B cell (primary cell): Measurements from ENCODE around the gene TCP1. TPM values are rescaled to one million over a fixed set of nuclear protein-coding genes. Genes with fewer than 3 reads are reported as not detected.

Experiments
- ATAC-seq: fragments of 200-7000 bp; cut with Tn5 transposase; one replicate; pipeline ENCODE4 v1.10.0; 2021; ENCODE audit warnings: low read depth, mild to moderate bottlenecking, moderate number of reproducible peaks, moderate library complexity
- CTCF ChIA-PET: fragments of 350-600 bp; sonication (Branson Sonifier 250); formaldehyde crosslinking; loops from one replicate; lab custom pipeline; 2021; ENCODE audit warnings: antibody characterized with exemption, inconsistent platforms; lab: Charles Lee
- POLR2A ChIA-PET: fragments of 350-600 bp; sonication (Branson Sonifier 250); formaldehyde crosslinking; loops from one replicate; lab custom pipeline; 2021; ENCODE audit warnings: antibody characterized with exemption; lab: Charles Lee
- DNase-seq: peaks from one replicate; pipeline ENCODE4 v3.0.0; 2013
- H2AFZ ChIP-seq: 2 replicates; pipeline ENCODE4 v1.6.1; 2012; ENCODE audit warnings: mild to moderate bottlenecking, low read depth, low read length; ENCODE audit not compliant: insufficient read depth, poor library complexity, severe bottlenecking
- H3K27ac ChIP-seq, 2 donors: 1 replicate in 1 of 2; 2 replicates in 1 of 2; pipeline ENCODE4 v1.5.1; 2012 to 2013; ENCODE audit warnings: low read length in 2 of 2, mild to moderate bottlenecking in 2 of 2, moderate library complexity in 1 of 2
- H3K27me3 ChIP-seq, 4 experiments: fragments of 200-600 bp in 1 of 4; sonication (generic) in 1 of 4; replicated peaks in 1 of 4; 1 replicate in 2 of 4; 2 replicates in 2 of 4; pipeline versions ENCODE4 v1.6.1 to v1.7.0; 2013 to 2016; ENCODE audit warnings: low read length in 3 of 4, mild to moderate bottlenecking in 2 of 4, mixed read lengths in 1 of 4, moderate library complexity in 1 of 4; ENCODE audit not compliant: insufficient read depth in 4 of 4, control insufficient read depth in 3 of 4; ENCODE audit errors: control extremely low read depth in 1 of 4
- H3K36me3 ChIP-seq, 2 experiments: replicated peaks in 1 of 2; 1 replicate in 1 of 2; 2 replicates in 1 of 2; pipeline versions ENCODE4 v1.6.1 to v1.7.1; 2013; ENCODE audit warnings: low read length in 1 of 2; ENCODE audit not compliant: insufficient read depth in 2 of 2, control insufficient read depth in 1 of 2; ENCODE audit errors: control extremely low read depth in 1 of 2, extremely low read depth in 1 of 2
- H3K4me1 ChIP-seq, 2 donors: fragments of 200-600 bp in 1 of 2; sonication (generic) in 1 of 2; 1 replicate in 1 of 2; 2 replicates in 1 of 2; pipeline versions ENCODE4 v1.5.1 to v1.6.1; 2013 to 2017; ENCODE audit warnings: low read length in 2 of 2; ENCODE audit not compliant: control insufficient read depth in 2 of 2, insufficient read depth in 2 of 2
- H3K4me2 ChIP-seq: replicated peaks from 2 replicates; pipeline ENCODE3; 2012; ENCODE audit warnings: mild to moderate bottlenecking, low read depth, low read length; ENCODE audit not compliant: poor library complexity, severe bottlenecking
- H3K4me3 ChIP-seq, 5 experiments: fragments of 200-600 bp in 1 of 5; sonication (generic) in 1 of 5; 1 replicate in 3 of 5; 2 replicates in 2 of 5; pipeline versions ENCODE4 v1.5.1 to v1.7.0; 2011 to 2016; ENCODE audit warnings: low read length in 4 of 5, mild to moderate bottlenecking in 4 of 5, low read depth in 2 of 5, control low read depth in 1 of 5, moderate library complexity in 1 of 5; ENCODE audit not compliant: insufficient read depth in 1 of 5; ENCODE audit errors: control extremely low read depth in 1 of 5, extremely low read depth in 1 of 5
- H3K79me2 ChIP-seq: fragments of 200-600 bp; sonication (generic); one replicate; pipeline ENCODE4 v1.6.0; 2016; ENCODE audit warnings: low read length; ENCODE audit not compliant: control insufficient read depth, insufficient read depth
- H3K9ac ChIP-seq: fragments of 200-600 bp; sonication (generic); 2 replicates; pipeline ENCODE4 v1.6.1; 2017; ENCODE audit warnings: mild to moderate bottlenecking, low read length, moderate library complexity
- H3K9me3 ChIP-seq, 3 donors: one replicate each; pipeline versions ENCODE4 v1.6.1 to v1.7.1; 2013; ENCODE audit warnings: low read length in 2 of 3; ENCODE audit not compliant: control insufficient read depth in 2 of 3, insufficient read depth in 1 of 3; ENCODE audit errors: control extremely low read depth in 1 of 3
- H4K20me1 ChIP-seq: 2 replicates; pipeline ENCODE4 v1.6.0; 2012; ENCODE audit warnings: mild to moderate bottlenecking, low read length; ENCODE audit not compliant: insufficient read depth, control insufficient read depth, poor library complexity, severe bottlenecking
- H3K27ac Mint-ChIP-seq: one replicate; pipeline ENCODE4 v1.8.0; 2021; ENCODE audit warnings: mixed read lengths
- H3K27me3 Mint-ChIP-seq: one replicate; pipeline ENCODE4 v1.8.0; 2021; ENCODE audit warnings: mixed read lengths
- H3K4me1 Mint-ChIP-seq: one replicate; pipeline ENCODE4 v1.8.0; 2021; ENCODE audit warnings: mixed read lengths
- H3K4me3 Mint-ChIP-seq: one replicate; pipeline ENCODE4 v1.8.0; 2021; ENCODE audit warnings: mixed read lengths
- H3K9me3 Mint-ChIP-seq: one replicate; pipeline ENCODE4 v1.8.0; 2022; ENCODE audit warnings: mixed read lengths; ENCODE audit not compliant: insufficient read depth
- EZH2 ChIP-seq: IDR thresholded peaks from 2 replicates; pipeline ENCODE4 v1.6.1; 2012; ENCODE audit warnings: borderline replicate concordance, low read depth, mild to moderate bottlenecking, moderate library complexity, low read length; ENCODE audit not compliant: insufficient read depth, poor library complexity, severe bottlenecking
- WGBS: methylation state at CpG from one replicate; pipeline ENCODE4 v1.1.5; 2013; ENCODE audit warnings: missing lambda C conversion rate; ENCODE audit not compliant: insufficient coverage; 5-methylcytosine and 5-hydroxymethylcytosine counted together
- intact Hi-C: fragments of 100-400 bp; cut with micrococcal nuclease; formaldehyde crosslinking; loops from one replicate; pipeline ENCODE4 v1.10.0; 2022
- polyA plus RNA-seq: library from polyadenylated mRNA; depleted of rRNA; stranded (reverse); fragments of >200 nt; gene quantifications from 2 replicates; pipeline ENCODE4 v1.2.3, GENCODE V29; 2012
- total RNA-seq, 2 donors: library from RNA; stranded (reverse); fragments of 120-200 nt in 1 of 2; gene quantifications; 1 replicate in 1 of 2; 2 replicates in 1 of 2; pipeline versions ENCODE4 v1.2.3 to v1.2.4, GENCODE V29; 2013 to 2022
- TF ChIP-seq, protein P1 (sequence below): fragments of 200-600 bp; IDR thresholded peaks from one replicate; pipeline ENCODE4 v1.8.0; 2022; ENCODE audit warnings: antibody characterized with exemption, mild to moderate bottlenecking

Gene TCP1
- total and polyA plus RNA-seq, 2 donors (not counting 1 experiment from before 2014, with no cell fraction given) = 63.8 to 137 TPM

DNA sequence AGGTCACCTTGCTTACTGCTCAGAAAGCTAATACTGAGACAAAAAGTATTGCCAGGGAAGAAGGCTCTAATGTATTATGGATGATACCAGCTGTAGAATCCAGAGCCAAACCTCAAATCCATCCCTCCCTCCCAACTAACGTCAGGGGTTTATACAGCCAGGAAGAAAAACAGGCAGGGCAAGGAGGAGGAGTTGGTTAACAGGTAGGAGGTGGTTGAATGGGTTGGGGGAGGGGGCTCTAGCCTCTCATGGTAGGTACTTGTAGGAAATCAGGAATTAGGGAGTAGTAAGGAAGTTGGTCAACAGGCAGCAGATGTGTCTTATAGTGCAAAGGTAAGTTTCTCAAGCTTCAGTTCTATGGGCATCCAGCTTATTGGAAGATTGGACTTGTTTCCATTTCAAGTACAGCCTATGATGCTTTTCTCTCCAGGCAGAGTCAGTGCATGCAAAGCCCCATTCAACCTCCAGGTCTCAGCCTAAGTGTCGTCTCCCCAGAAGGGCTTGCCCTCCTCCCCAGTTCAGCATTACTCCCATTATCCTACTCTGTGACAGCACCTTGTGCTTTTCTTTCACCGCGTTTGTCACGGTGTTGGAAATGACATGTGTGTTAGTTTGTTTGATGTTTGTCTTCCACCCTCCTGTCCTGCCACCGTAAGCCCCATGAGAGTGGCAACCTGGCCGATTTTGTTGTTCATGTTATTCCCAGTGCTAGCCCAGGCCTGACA lies 48.8 kb upstream of the TCP1 start:
- ATAC-seq (no peak), DNase-seq (no peak)
- TF ChIP-seq, protein P1, sequence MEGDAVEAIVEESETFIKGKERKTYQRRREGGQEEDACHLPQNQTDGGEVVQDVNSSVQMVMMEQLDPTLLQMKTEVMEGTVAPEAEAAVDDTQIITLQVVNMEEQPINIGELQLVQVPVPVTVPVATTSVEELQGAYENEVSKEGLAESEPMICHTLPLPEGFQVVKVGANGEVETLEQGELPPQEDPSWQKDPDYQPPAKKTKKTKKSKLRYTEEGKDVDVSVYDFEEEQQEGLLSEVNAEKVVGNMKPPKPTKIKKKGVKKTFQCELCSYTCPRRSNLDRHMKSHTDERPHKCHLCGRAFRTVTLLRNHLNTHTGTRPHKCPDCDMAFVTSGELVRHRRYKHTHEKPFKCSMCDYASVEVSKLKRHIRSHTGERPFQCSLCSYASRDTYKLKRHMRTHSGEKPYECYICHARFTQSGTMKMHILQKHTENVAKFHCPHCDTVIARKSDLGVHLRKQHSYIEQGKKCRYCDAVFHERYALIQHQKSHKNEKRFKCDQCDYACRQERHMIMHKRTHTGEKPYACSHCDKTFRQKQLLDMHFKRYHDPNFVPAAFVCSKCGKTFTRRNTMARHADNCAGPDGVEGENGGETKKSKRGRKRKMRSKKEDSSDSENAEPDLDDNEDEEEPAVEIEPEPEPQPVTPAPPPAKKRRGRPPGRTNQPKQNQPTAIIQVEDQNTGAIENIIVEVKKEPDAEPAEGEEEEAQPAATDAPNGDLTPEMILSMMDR = no peak
- TF ChIP-seq EZH2 = no peak
- ChIA-PET POLR2A (no interaction called here), CTCF (no interaction called here)
- Histone ChIP-seq H3K4me1 (no peaks in the 10 kb centered on the region), H3K4me2 (no peak overlapping the region), H3K79me2 (no peaks in the 10 kb centered on the region), H3K4me3 (no peak overlapping the region), H3K9ac (no peak overlapping the region), H3K36me3 (no peaks in the 10 kb centered on the region), H3K27me3 (peaks cover 0 to 13% (median 0%) of the 10 kb centered on the region in 4 experiments), H4K20me1 (no peaks in the 10 kb centered on the region), H3K27ac (no peak overlapping the region), H2AFZ (no peak overlapping the region), H3K9me3 (peaks cover 0 to 3% (median 0%) of the 10 kb centered on the region in 3 donors)
- Mint-ChIP-seq H3K27me3 (peaks cover 14% of the 10 kb centered on the region), H3K27ac (no peak overlapping the region), H3K4me3 (no peak overlapping the region), H3K9me3 (no peaks in the 10 kb centered on the region), H3K4me1 (no peaks in the 10 kb centered on the region)
- intact Hi-C loops = no loop called here
- 95% methylated on average over 5 of the region's 7 CpGs for WGBS

DNA sequence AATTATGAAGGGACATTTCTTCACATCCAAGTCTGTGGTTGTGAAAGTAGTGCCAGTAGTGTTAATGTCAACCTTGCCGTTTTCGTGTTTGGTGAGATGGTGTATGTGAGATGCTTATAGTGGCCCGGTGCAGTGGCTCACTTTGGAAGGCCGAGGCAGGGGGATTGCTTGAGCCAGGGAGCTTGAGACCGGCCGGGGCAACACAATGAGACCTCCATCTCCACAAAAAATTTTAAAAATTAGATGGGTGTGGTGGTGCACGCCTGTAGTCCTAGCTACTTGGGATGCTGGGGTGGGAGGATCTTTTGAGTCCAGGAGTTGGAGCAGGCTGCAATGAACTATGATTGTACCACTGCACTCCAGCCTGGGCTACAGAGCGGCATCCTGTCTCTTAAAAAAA lies 48.1 kb upstream of the TCP1 start:
- TF ChIP-seq, protein P1 = no peak
- no peak for TF ChIP-seq EZH2
- H3K4me3 Mint-ChIP-seq = no peak overlapping the region
- Histone ChIP-seq H3K36me3 (no peaks in the 10 kb centered on the region), H3K27ac (no peak overlapping the region), H3K9me3 (peaks cover 0 to 3% (median 0%) of the 10 kb centered on the region in 3 donors), H2AFZ (no peak overlapping the region), H3K4me2 (no peak overlapping the region), H3K79me2 (no peaks in the 10 kb centered on the region), H4K20me1 (no peaks in the 10 kb centered on the region), H3K27me3 (peaks cover 0 to 13% (median 0%) of the 10 kb centered on the region in 4 experiments), H3K9ac (no peak overlapping the region), H3K4me3 (no peak overlapping the region), H3K4me1 (no peaks in the 10 kb centered on the region)
- ChIA-PET POLR2A (no interaction called here), CTCF (no interaction called here)
- peaks cover 14% of the 10 kb centered on the region for H3K27me3 Mint-ChIP-seq
- no CpG with 5 or more reads among the region's 8 CpGs for WGBS
- DNase-seq (no peak), ATAC-seq (no peak)
- no peaks in the 10 kb centered on the region for H3K4me1 Mint-ChIP-seq
- H3K9me3 Mint-ChIP-seq = no peaks in the 10 kb centered on the region
- intact Hi-C loops = no loop called here
- H3K27ac Mint-ChIP-seq = no peak overlapping the region
